ENCODE data around the gene TSPAN32.
"Not testable (repeated sequence)": the region's sequence is repeated elsewhere in the genome, so short reads cannot be mapped to it uniquely, and the experiment has no call there.

Gene TSPAN32

GRCh38 chr11:2317354-2318050 is 15.7 kb downstream of the TSPAN32 start:
- no peak for DNase-seq

- DNase-seq, result no peak
These were observed 16.3 kb downstream of the TSPAN32 start for GRCh38 chr11:2318123-2318522.

- DNase-seq, result no peak
These were observed 16.9 kb downstream of the TSPAN32 start for GRCh38 chr11:2318707-2319106.

GRCh38 chr11:2319791-2320472 is 18.1 kb downstream of the TSPAN32 start:
- no peak for DNase-seq

- DNase-seq, result no peak
These were observed 18.9 kb downstream of the TSPAN32 start for GRCh38 chr11:2320568-2321310.

- DNase-seq, result no peak
These were observed 19.5 kb downstream of the TSPAN32 start for GRCh38 chr11:2321311-2321683.

DNA sequence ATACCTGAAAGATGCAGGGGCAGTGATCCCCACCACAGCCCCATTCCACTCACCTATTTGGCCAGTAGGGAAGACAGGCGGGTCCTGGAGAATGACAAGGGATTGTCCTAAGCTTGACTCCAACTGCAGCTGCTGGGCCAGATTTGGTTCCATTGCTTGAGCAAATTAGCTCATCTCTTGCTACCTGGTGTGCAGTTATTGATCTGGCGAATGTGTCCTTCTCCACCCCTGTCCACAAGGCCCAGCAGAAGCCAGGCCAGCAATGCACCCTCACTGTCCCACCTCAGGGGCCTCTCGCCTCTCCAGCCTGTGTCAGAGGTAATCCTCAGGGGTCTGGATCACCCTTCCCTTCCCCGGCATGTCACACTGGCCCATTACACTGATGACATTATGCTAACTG is 23.3 kb downstream of the TSPAN32 start:
- DNase-seq, result no peak

DNA sequence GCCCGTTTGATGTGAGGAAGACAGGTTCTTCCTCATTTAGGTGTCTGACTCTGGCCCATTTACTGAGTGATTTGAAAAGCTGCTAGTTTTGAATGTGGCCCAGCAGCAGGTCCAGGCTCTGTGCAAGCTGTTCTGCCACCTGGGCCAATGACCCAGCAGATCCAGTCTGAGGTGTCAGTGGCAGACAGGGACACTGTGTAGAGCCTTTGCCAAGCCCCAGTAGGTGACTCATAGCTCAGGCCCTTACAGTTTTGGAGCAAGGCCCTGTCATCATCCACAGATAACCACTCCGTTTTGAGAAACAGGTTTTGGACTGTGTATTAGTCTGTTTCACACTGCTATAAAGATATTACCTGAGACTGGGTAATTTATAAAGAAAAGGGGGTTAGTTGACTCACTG is 23.9 kb downstream of the TSPAN32 start:
- DNase-seq, result no peak

- no peak for DNase-seq
These were observed 25.2 kb downstream of the TSPAN32 start for GRCh38 chr11:2327032-2327431.

DNA sequence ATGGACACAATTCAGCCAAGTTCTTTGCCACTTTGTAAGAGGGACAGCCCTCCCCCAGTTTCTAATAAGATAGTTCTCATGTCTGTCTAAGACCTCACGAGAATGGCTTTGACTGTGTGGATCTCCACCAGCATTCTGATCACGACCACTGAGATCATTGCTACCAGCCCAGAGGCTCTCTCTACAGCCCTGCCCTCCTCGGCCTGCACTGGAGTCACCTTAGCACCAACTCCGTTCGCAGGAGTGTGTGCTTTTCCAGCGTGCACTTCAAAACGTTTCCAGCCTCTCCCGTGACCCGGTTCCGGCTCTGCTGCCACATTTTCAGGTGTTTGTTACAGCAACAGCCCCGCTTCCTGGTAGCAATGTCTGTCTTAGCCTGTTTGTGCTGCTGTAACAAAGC is 26.2 kb downstream of the TSPAN32 start:
- DNase-seq, result no peak

- DNase-seq, result no peak
These were observed 27.0 kb downstream of the TSPAN32 start for GRCh38 chr11:2328656-2329354.

- no peak for DNase-seq
These were observed 27.7 kb downstream of the TSPAN32 start for GRCh38 chr11:2329551-2329950.

DNA sequence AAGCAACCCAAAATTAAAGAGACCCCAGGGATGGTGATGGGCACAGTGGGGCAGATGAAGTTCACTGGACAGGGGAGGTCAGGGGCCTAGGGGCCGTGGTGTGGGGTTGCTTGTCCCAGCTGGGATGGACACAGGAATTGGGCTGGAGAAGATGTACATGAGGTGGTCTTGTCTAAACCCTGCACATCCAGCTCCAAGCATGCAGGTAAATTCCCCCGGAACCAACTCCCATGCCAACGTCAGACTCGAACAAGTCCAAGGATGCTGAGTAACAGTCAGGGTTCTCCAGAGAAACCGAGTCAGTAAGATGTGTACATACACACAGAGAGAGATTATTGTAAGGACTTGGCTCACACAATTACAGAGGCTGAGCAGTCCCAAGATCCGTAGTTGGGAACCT is 28.9 kb downstream of the TSPAN32 start:
- no peak for DNase-seq

GRCh38 chr11:2331404-2331803 is 29.6 kb downstream of the TSPAN32 start:
- no peak for DNase-seq

- not testable (repeated sequence) for DNase-seq
These were observed 30.8 kb downstream of the TSPAN32 start for GRCh38 chr11:2332569-2332968.

GRCh38 chr11:2333486-2334205 is 31.8 kb downstream of the TSPAN32 start:
- not testable (repeated sequence) for DNase-seq

GRCh38 chr11:2335286-2335685 is 33.5 kb downstream of the TSPAN32 start:
- DNase-seq, result not testable (repeated sequence)

DNA sequence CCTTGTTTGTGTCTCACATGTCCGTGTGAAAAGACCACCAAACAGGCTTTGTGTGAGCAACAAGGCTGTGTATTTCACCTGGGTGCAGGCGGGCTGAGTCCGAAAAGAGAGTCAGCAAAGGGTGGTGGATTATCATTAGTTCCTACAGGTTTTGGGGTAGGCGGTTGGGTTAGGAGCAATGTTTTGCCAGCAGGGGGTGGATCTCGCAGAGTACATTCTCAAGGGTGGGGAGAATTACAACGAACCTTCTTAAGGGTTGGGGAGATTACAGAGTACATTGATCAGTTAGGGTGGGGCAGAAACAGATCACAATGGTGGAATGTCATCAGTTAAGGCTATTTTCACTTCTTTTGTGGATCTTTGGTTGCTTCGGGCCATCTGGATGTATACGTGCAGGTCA is 36.9 kb downstream of the TSPAN32 start:
- DNase-seq, result not testable (repeated sequence)

DNA sequence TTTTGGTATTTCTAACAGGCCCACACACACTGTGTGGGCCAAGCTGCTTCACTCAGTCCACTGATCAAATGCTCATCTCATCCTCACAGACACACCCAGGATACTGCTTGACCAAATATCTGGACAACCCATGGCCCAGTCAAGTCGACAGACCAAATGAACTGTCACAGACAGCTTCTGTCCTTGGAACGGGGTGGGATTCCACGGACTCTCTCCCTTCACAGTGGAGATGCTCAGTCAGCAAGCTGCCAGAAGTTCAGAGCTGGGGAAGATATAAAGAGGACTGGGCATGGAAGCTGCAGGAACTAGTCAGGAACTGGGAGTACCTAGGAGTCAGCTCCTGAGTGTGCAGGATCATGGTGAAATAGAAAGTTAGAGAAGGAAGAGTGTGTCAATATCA is 40.7 kb downstream of the TSPAN32 start:
- no peak for DNase-seq

- no peak for DNase-seq
These were observed 41.2 kb downstream of the TSPAN32 start for GRCh38 chr11:2342981-2343380.

DNA sequence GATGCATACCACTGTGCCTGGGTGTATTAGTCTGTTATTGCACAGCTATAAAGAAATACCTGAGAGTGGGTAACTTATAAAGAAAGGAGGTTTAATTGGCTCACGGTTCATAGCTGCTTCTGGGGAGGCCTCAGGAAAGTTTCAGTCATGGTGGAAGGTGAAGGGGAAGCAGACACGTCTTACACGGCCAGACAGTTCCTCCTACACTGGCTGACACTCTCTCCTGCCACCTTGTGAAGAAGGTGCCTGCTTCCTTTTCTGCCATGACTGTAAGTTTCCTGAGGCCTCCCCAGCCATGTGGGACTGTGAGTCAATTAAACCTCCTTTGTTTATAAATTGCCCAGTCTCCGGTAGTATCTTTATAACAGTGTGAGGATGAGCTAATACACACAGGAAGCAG is 41.7 kb downstream of the TSPAN32 start:
- no peak for DNase-seq

DNA sequence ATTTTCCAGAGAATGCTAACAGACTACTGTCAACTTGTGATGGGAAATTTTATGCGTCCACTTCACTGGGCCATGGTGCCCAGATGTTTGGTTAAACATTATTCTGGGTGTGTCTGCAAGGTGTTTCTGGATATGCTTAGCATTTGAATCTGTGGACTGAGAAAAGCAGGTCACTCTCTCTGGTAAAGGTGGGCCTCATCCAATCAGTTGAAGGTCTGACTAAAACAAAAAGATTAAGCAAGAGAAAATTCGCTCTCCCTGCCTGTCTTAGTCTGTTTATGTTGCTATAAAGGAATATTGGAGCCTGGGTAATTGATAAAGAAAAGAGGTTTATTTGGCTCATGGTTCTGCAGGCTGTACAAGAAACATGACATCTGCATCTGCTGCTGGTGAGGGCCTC is 43.2 kb downstream of the TSPAN32 start:
- DNase-seq, result no peak

- no peak for DNase-seq
These were observed 44.2 kb downstream of the TSPAN32 start for GRCh38 chr11:2346014-2346413.
